PC-9 (cell line): ENCODE results near the gene RGPD3. TPM values are rescaled to one million over a fixed set of nuclear protein-coding genes. Genes with fewer than 3 reads are reported as not detected.
"Not testable (repeated sequence)": the region's sequence is repeated elsewhere in the genome, so short reads cannot be mapped to it uniquely, and the experiment has no call there.

Source experiments
- BruUV-seq: library from RNA; stranded (reverse); fragments of 400-500 nt; replicated peaks from 2 replicates; lab custom pipeline; 2021; lab: Mats Ljungman, UMichigan
- CTCF ChIA-PET: fragments of 300-600 bp; sonication (Branson Sonifier 250); formaldehyde crosslinking; loops from one replicate; lab custom pipeline; 2022; ENCODE audit warnings: antibody characterized with exemption; lab: Charles Lee
- POLR2A ChIA-PET: fragments of 300-600 bp; sonication (Branson Sonifier 250); formaldehyde crosslinking; loops from one replicate; lab custom pipeline; 2022; ENCODE audit warnings: antibody characterized with exemption; ENCODE audit not compliant: unreplicated experiment; lab: Charles Lee
- DNase-seq, 2 experiments: peaks; one replicate each; pipeline versions ENCODE4 v3.0.0 to v3.0.0-alpha.2; 2015 to 2022; ENCODE audit warnings: mixed read lengths in 1 of 2
- H2AFZ ChIP-seq: fragments of 200-600 bp; sonication (generic); 2 replicates; pipeline ENCODE4 v1.8.1; 2017; ENCODE audit warnings: antibody characterized with exemption
- H3F3A ChIP-seq: fragments of 200-600 bp; sonication (generic); 2 replicates; pipeline ENCODE4 v1.8.1; 2017; ENCODE audit warnings: antibody characterized with exemption, mild to moderate bottlenecking, low read depth; ENCODE audit not compliant: insufficient read depth
- H3K27ac ChIP-seq: fragments of 200-600 bp; sonication (generic); 2 replicates; pipeline ENCODE4 v1.6.1; 2016; ENCODE audit warnings: mixed run types
- H3K27me3 ChIP-seq: fragments of 200-600 bp; sonication (generic); 2 replicates; pipeline ENCODE4 v1.6.1; 2016; ENCODE audit warnings: low read depth, mixed run types; ENCODE audit not compliant: insufficient read depth
- H3K36me3 ChIP-seq: fragments of 200-600 bp; sonication (generic); 2 replicates; pipeline ENCODE4 v1.6.1; 2016; ENCODE audit warnings: low read depth, mixed run types
- H3K4me1 ChIP-seq: fragments of 200-600 bp; sonication (generic); replicated peaks from 2 replicates; pipeline ENCODE4 v1.6.1; 2016; ENCODE audit warnings: mixed run types; ENCODE audit not compliant: insufficient read depth
- H3K4me2 ChIP-seq: fragments of 200-600 bp; sonication (generic); 2 replicates; pipeline ENCODE4 v1.6.1; 2017; ENCODE audit warnings: mixed run types
- H3K4me3 ChIP-seq: fragments of 200-600 bp; sonication (generic); 2 replicates; pipeline ENCODE4 v1.6.1; 2016; ENCODE audit warnings: mixed run types
- H3K79me2 ChIP-seq: fragments of 200-600 bp; sonication (generic); 2 replicates; pipeline ENCODE4 v1.6.1; 2017; ENCODE audit warnings: low read depth, mixed run types
- H3K9me2 ChIP-seq: fragments of 200-600 bp; sonication (generic); 2 replicates; pipeline ENCODE4 v1.8.1; 2017; ENCODE audit warnings: mild to moderate bottlenecking; ENCODE audit not compliant: insufficient read depth
- H3K9me3 ChIP-seq: fragments of 200-600 bp; sonication (generic); 2 replicates; pipeline ENCODE4 v1.8.1; 2016; ENCODE audit warnings: low read depth; ENCODE audit not compliant: insufficient read depth
- H4K20me1 ChIP-seq: fragments of 200-600 bp; sonication (generic); 2 replicates; pipeline ENCODE4 v1.8.1; 2017; ENCODE audit not compliant: insufficient read depth
- intact Hi-C: fragments of 100-400 bp; cut with micrococcal nuclease; formaldehyde crosslinking; loops from one replicate; pipeline ENCODE4 v1.10.0; 2022; ENCODE audit not compliant: unreplicated experiment
- total RNA-seq: library from RNA; stranded (reverse); gene quantifications from 2 replicates; pipeline ENCODE4 v1.2.3, GENCODE V29; 2021

The RGPD3 gene
- total RNA-seq, 1 experiment from 2014 or later: 0.09 TPM

- intact Hi-C loops, POLR2A ChIA-PET, H4K20me1 ChIP-seq, H3K9me2 ChIP-seq, H3K4me1 ChIP-seq, CTCF ChIA-PET, H3F3A ChIP-seq, H2AFZ ChIP-seq, BruUV-seq, H3K27me3 ChIP-seq, H3K4me2 ChIP-seq, H3K79me2 ChIP-seq, H3K9me3 ChIP-seq, DNase-seq, H3K36me3 ChIP-seq, H3K4me3 ChIP-seq, H3K27ac ChIP-seq: not testable (repeated sequence)
These were observed 24.7 kb upstream of the RGPD3 start for GRCh38 chr2:106492913-106493312.

GRCh38 chr2:106492399-106492798 is 24.2 kb upstream of the RGPD3 start:
- POLR2A ChIA-PET, H3K27ac ChIP-seq, H3K27me3 ChIP-seq, H3K4me3 ChIP-seq, H3K9me3 ChIP-seq, H3K4me2 ChIP-seq, H3K4me1 ChIP-seq, H3K36me3 ChIP-seq, CTCF ChIA-PET, H4K20me1 ChIP-seq, H3K79me2 ChIP-seq, intact Hi-C loops, DNase-seq, BruUV-seq, H3F3A ChIP-seq, H2AFZ ChIP-seq, H3K9me2 ChIP-seq: not testable (repeated sequence)

GRCh38 chr2:106489701-106490100 is 21.5 kb upstream of the RGPD3 start:
- intact Hi-C loops, H3K27ac ChIP-seq, H3K9me3 ChIP-seq, DNase-seq, H4K20me1 ChIP-seq, H3K9me2 ChIP-seq, BruUV-seq, CTCF ChIA-PET, H3K79me2 ChIP-seq, H3K36me3 ChIP-seq, H3K4me3 ChIP-seq, POLR2A ChIA-PET, H3F3A ChIP-seq, H3K27me3 ChIP-seq, H3K4me2 ChIP-seq, H3K4me1 ChIP-seq, H2AFZ ChIP-seq: not testable (repeated sequence)

GRCh38 chr2:106487386-106488191 is 19.4 kb upstream of the RGPD3 start:
- H3K4me1 ChIP-seq, H3K27ac ChIP-seq, H4K20me1 ChIP-seq, H3K4me3 ChIP-seq, H2AFZ ChIP-seq, H3K9me3 ChIP-seq, intact Hi-C loops, H3K27me3 ChIP-seq, H3F3A ChIP-seq, BruUV-seq, H3K79me2 ChIP-seq, POLR2A ChIA-PET, H3K4me2 ChIP-seq, H3K9me2 ChIP-seq, CTCF ChIA-PET, H3K36me3 ChIP-seq, DNase-seq: not testable (repeated sequence)

- H3K27ac ChIP-seq, CTCF ChIA-PET, H3K4me1 ChIP-seq, H3K9me3 ChIP-seq, H3F3A ChIP-seq, intact Hi-C loops, H4K20me1 ChIP-seq, POLR2A ChIA-PET, H3K9me2 ChIP-seq, DNase-seq, H3K4me2 ChIP-seq, H2AFZ ChIP-seq, H3K4me3 ChIP-seq, H3K36me3 ChIP-seq, BruUV-seq, H3K79me2 ChIP-seq, H3K27me3 ChIP-seq: not testable (repeated sequence)
These were observed 18.6 kb upstream of the RGPD3 start, which contains the start of gene CD8B2 for GRCh38 chr2:106486551-106487385. CD8B2 (plus strand) TSS chr2:106487364; CDS start chr2:106487427, 63 bp downstream.

GRCh38 chr2:106479563-106479962 is 11.3 kb upstream of the RGPD3 start:
- CTCF ChIA-PET, H2AFZ ChIP-seq, DNase-seq, H3K79me2 ChIP-seq, H3K4me1 ChIP-seq, POLR2A ChIA-PET, H3K4me3 ChIP-seq, H3K36me3 ChIP-seq, BruUV-seq, H3K9me2 ChIP-seq, H3K4me2 ChIP-seq, H3K9me3 ChIP-seq, H3K27ac ChIP-seq, H3K27me3 ChIP-seq, H3F3A ChIP-seq, H4K20me1 ChIP-seq, intact Hi-C loops: not testable (repeated sequence)

GRCh38 chr2:106477647-106478046 is 9.4 kb upstream of the RGPD3 start:
- H4K20me1 ChIP-seq, CTCF ChIA-PET, H3K79me2 ChIP-seq, DNase-seq, POLR2A ChIA-PET, H3K4me2 ChIP-seq, H3K27ac ChIP-seq, BruUV-seq, H3K36me3 ChIP-seq, H3K27me3 ChIP-seq, H3K9me3 ChIP-seq, H3K9me2 ChIP-seq, H3F3A ChIP-seq, intact Hi-C loops, H2AFZ ChIP-seq, H3K4me3 ChIP-seq, H3K4me1 ChIP-seq: not testable (repeated sequence)
